NCI-H460 (cell line): ENCODE measurements around the gene TTLL3. TPM values are rescaled to one million over a fixed set of nuclear protein-coding genes. Genes with fewer than 3 reads are reported as not detected.

ENCODE experiments used
- total RNA-seq: library from RNA; depleted of rRNA; stranded (reverse); fragments of >200 nt; shearing (Covaris generic); gene quantifications from 2 replicates; pipeline ENCODE4 v1.2.3, GENCODE V29; 2014; rRNA removed

TTLL3 gene
- total RNA-seq, 1 experiment from 2014 or later = 8.2 TPM

Other genes starting within 250 kb of the TTLL3 start
- gene MTMR14, start 160.8 kb upstream of the TTLL3 start, total RNA-seq = 22.6 and 23.3 TPM in 2 replicates
- not detected in 2 replicates for gene CPNE9, start 106.4 kb upstream of the TTLL3 start, total RNA-seq
- 6.3 and 7.8 TPM in 2 replicates for gene BRPF1, start 78.5 kb upstream of the TTLL3 start, total RNA-seq
- 10.1 and 13.9 TPM in 2 replicates for gene OGG1, start 60.3 kb upstream of the TTLL3 start, total RNA-seq
- 27.1 and 28.2 TPM in 2 replicates for gene CAMK1, start 40.3 kb upstream of the TTLL3 start, total RNA-seq
- 45.6 and 49.2 TPM in 2 replicates for gene TADA3, start 17.8 kb upstream of the TTLL3 start, total RNA-seq
- gene ARPC4, start 17.2 kb upstream of the TTLL3 start, total RNA-seq = 80.9 and 97.3 TPM in 2 replicates
- 22.2 and 25.3 TPM in 2 replicates for gene RPUSD3, start 33.7 kb downstream of the TTLL3 start, total RNA-seq
- gene CIDEC, start 70.0 kb downstream of the TTLL3 start, total RNA-seq = not detected in 2 replicates
- 30.2 and 35.3 TPM in 2 replicates for gene JAGN1, start 80.3 kb downstream of the TTLL3 start, total RNA-seq
- 0.12 and 0.23 TPM in 2 replicates for gene IL17RE, start 92.6 kb downstream of the TTLL3 start, total RNA-seq
- 18.7 and 24.4 TPM in 2 replicates for gene IL17RC, start 106.8 kb downstream of the TTLL3 start, total RNA-seq
- gene CRELD1, start 123.6 kb downstream of the TTLL3 start, total RNA-seq = 12.8 and 13.6 TPM in 2 replicates
- gene PRRT3, start 142.1 kb downstream of the TTLL3 start, total RNA-seq = 0.45 and 0.72 TPM in 2 replicates
- gene EMC3, start 176.6 kb downstream of the TTLL3 start, total RNA-seq = 63.7 and 71.2 TPM in 2 replicates
- gene FANCD2, start 216.2 kb downstream of the TTLL3 start, total RNA-seq = 18.2 and 21.0 TPM in 2 replicates